T-helper 1 cell (primary cell): ENCODE measurements around the gene NSMCE3.
"Not testable (repeated sequence)": the region's sequence is repeated elsewhere in the genome, so short reads cannot be mapped to it uniquely, and the experiment has no call there.

Experiments
- DNase-seq, 5 donors: peaks; one replicate each; pipeline ENCODE4 v3.0.0-alpha.2; 2012 to 2020

NSMCE3 gene

GRCh38 chr15:29270169-29270955 is 740 bp upstream of the NSMCE3 start:
- peak in 2 of 5 donors; percentile 11 to 73 for DNase-seq

- DNase-seq: peak in 4 of 5 donors; percentile 20 to 56 (median 33)
Measured at GRCh38 chr15:29268706-29269484, 727 bp downstream of the NSMCE3 start.

DNA sequence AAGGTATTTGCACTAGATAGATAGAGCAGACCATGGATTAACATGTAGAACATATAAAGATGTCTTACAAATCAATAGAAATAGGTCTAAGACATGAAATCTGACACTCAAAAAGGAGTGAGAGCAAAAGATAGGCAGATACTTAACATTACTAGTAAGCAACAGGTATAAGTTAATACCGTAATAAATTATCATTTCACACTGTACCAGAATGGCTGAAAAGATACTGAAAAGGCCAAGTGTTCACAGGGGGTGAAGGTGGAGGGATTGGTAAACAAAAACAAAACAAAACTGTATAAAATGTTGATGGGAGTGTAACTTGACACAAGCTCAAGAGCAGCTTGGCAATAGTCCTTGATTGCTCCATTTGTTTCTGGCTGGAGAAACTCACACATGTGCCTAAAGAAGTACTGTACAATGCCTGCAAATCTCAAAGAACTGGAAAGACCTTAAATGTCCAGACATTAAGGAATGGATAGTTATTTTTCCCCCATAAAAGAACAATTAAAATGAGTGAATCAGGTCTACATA is 3.5 kb downstream of the NSMCE3 start:
- no peak for DNase-seq

DNA sequence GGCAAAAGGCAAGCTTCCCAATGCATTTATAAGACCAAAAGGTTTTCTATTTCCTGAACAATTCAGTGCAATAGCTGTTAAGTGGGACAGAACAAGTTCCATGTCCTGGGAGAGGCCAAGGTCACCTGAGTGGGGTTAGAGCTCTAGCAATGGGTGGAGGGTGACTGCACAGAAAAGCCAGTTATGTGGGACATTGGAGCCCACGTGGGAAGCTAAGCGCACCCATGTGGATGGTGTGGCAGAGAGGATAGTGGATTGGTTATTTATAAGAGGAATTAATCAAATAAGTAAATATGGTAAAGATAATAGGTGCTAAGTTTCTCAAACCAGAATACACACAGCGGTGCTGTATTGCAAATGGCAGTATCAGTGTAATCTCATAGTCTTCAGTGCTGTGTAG is 6.3 kb downstream of the NSMCE3 start:
- no peak for DNase-seq

DNA sequence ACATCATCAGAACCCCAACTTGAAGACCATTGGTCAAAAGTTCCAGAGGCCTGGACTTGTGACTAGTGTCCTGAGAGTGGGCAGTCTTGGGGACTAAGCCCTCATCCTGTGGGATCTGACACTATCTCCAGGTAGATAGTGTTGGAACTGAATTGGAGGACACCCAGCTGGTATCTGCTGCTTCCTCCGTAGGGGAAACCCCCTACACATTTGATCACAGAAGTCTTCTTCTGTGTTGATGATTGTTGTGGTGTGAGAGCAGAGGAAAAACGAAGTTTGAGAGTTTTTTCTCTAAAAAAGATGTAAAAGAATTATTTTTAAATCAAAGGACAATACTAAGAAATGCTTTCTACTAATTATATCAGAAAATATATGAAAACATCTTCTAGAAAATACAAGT is 6.9 kb downstream of the NSMCE3 start:
- no peak for DNase-seq

GRCh38 chr15:29260896-29261295 is 8.7 kb downstream of the NSMCE3 start:
- DNase-seq: no peak

DNA sequence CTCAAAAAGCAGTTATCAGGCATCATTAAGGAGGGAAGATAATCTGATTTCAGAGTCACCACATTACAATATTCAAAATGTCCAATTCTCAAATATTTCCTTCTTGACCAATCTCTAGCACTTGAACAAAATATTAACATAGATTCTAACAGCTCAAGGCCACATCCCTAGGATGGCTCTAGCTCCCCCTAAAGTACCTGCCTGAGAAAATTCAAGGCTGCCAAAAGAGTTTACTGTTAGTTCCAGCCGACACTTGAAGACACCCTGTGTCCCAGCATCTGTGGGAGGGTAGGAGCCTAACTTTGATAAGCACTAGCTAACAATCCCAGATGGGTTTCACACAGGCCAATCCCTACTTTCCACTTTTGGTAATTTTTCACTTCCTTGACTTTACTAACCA is 10.4 kb downstream of the NSMCE3 start:
- DNase-seq: no peak

- DNase-seq: no peak
Measured at GRCh38 chr15:29252234-29252633, 17.4 kb downstream of the NSMCE3 start.

DNA sequence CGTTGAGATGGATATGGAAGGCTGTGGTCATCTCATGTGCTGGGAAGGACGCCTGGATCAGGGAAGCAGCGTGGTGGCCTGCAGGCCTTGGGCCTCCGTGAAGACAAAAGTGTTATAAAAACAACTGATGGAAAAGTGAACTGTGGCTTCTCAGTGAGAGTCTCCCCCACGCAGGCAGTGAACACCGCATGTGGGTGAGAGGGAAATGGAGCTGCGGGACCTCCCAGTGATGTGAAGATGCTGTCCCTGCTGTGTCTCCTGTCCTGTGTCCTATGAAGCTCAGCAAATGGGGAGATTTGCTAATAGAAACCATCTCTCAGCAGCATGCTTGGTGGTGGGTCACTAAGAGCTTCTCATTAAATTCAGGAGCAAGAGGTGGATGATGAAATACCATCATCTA is 25.1 kb downstream of the NSMCE3 start:
- no peak for DNase-seq

GRCh38 chr15:29244123-29244522 is 25.5 kb downstream of the NSMCE3 start:
- DNase-seq: no peak

DNA sequence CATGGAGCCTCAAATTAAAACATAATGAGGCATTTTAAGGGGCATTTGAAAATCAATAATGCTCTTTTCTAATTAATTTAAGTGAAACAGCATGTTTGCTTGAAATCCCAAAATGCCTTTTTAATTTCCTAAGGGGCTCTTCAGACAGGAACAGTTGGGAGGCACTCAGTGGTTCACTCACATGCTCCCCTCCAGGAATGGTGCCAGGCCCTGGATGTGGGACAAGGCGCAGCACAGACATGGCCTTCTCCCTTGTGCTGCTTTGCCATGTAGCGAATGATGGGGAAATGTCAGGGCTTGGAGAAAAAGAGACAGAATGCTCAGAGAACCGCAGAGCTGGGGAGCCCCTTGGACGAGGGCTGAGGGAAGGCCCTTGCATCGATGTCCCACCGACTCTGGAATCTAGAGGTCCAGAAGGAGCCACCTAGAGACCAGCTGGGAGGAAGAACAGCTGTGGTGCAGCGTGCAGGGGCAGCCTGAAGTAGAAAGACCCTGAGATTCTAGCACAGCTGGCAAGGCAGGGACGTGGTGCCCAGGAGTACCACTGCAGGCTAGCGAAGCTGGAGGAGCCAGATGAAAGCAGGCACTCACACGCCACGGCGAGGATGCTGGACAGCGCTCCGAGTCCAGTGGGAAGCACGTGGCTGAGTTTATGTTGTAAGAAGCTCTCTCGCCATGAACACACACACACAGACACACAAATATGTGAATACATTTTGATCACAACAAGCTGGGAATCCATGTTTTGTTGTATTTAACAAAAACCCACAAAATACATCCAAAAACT is 27.0 kb downstream of the NSMCE3 start:
- DNase-seq: no peak

GRCh38 chr15:29241207-29241606 is 28.4 kb downstream of the NSMCE3 start:
- DNase-seq: no peak

DNA sequence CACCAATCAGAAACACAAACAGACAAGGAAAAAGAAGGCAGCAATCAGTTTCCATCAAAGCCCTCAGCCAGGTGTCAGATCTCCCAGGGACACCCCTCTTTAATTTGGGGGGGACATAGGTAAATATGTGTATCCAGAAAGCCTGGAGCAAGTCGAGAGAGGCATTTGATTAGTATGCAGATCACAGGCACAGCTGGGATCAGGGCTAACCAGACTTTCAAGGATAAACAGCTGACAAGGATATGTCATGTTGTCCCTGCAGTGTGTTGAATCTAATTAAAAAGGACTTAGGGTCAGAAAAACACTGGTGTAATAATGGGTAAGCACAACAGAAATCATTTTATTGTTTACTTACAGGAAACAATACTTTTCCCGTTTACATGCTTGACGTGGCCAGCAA is 30.2 kb downstream of the NSMCE3 start:
- no peak for DNase-seq

GRCh38 chr15:29233566-29233965 is 36.1 kb downstream of the NSMCE3 start:
- DNase-seq: no peak

DNA sequence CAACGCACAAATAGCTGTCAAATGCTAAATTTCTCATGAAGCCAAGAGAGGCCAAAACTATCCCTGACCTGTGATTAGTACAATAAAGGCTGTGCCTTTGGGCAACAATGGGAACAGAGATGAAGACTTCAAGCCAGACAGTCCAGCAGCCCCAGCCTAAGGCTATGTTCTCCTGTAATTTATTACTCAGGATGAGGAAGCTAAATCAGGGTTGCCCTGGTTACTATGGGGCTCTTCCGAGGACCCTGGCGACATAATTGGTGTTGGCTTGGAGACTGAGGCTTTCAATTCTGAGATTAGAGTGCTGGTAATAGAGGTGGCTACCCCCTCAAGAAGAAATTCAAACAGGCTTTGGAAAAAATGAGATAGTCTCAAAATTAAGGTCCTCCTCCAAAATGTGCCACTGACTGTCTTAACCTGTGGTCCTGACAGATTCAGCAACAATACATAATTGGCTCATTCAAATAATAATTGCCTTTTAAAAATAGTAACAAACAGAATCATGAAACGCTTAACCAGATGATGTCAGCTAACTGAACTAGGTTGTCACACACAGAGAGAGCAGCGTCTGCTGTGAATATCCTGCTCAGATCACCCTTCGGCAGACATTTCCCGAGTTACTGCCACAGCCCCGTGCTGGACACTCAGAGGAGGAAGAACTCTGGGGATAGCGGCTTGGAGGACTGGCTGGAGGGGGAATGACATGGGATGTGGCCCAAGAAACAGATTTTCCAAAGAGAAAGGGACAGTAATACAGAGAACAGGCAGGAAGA is 43.0 kb downstream of the NSMCE3 start:
- no peak for DNase-seq

- DNase-seq: no peak
Measured at GRCh38 chr15:29225534-29226234, 43.9 kb downstream of the NSMCE3 start.

DNA sequence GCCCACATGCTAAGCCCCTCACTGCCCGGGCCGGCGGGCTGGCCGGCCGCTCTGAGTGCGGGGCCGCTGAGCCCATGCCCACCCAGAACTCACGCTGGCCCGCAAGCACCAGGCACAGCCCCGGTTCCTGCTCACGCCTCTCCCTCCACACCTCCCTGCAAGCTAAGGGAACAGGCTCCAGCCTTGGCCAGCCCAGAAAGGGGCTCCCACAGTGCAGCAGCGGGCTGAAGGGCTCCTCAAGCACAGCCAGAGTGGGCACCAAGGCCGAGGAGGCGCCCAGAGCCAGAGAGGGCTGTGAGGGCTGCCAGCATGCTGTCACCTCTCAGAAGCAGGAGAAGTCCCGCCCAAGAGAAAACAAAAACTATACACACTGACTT is 44.6 kb downstream of the NSMCE3 start:
- not testable (repeated sequence) for DNase-seq

GRCh38 chr15:29224235-29224986 is 45.2 kb downstream of the NSMCE3 start:
- DNase-seq: not testable (repeated sequence)

DNA sequence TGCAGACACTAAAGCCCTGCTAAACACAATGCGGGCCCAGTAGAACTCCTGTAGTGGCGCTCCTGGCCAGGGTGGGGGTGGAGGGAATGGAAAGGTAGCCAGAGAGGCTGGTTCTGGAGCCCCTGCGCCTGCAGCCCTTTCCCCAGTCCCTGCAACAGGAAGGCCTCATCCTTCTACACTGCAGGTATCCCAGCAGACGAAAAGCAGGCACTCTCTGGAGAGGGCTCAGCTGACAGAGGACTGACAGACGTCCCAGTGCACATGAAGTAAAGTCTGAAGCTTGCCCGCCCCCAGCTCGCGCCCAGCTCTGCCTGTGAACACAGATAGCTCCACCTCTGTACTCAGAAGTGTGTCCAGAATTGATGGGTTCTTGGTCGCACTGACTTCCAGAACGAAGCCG is 46.0 kb downstream of the NSMCE3 start:
- no peak for DNase-seq

DNA sequence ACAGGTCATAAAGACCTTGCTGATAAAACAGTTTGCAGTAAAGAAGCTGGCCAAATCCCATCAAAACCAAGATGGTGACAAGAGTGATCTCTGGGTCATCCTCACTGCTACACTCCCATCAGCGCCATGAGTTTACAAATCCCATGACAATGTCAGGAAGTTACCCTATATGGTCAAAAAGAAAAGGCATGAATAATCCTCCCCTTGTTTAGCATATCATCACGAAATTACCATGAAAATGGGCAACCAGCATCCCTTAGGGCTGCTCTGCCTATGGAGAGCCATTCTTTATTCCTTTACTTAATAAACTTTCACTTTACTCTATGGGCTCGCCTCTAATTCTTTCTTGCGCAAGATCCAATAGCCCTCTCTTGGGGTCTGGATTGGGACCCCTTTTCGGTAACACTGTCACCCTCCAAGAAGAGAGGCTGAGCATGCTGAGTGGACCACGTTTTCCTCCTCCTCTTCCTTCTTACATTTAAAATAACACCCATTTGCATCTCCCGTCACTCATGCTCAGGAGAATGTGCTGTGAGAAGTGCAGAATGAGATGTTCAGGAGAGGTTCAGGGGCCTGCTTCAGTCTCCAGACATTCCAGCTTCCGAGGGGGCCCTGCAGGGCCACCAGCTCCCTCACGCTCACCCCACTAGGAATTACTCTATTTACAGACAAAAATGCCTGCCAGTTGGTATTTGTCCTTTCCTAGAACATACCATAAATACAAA is 47.3 kb downstream of the NSMCE3 start:
- DNase-seq: no peak
